Astrocyte (in vitro differentiated cells and primary cell): Measurements from ENCODE around the gene BEST3. TPM values are rescaled to one million over a fixed set of nuclear protein-coding genes. Genes with fewer than 3 reads are reported as not detected.

Experiments used
- DNase-seq: peaks from one replicate; pipeline ENCODE4 v3.0.0-alpha.2; 2010; ENCODE audit warnings: low read depth
- FAIRE-seq: peaks from 2 replicates; lab custom pipeline; 2011; peaks lifted over from hg19 to GRCh38; lab: Jason Lieb, UNC
- H2AFZ ChIP-seq: 2 replicates; pipeline ENCODE4 v1.6.0; 2012; ENCODE audit warnings: low read depth, low read length, inconsistent platforms
- H3K27ac ChIP-seq: 2 replicates; pipeline ENCODE4 v1.5.1; 2011; ENCODE audit warnings: low read depth, low read length, inconsistent platforms
- H3K27me3 ChIP-seq: 2 replicates; pipeline ENCODE4 v1.6.0; 2011; ENCODE audit warnings: low read length, inconsistent platforms; ENCODE audit not compliant: insufficient read depth
- H3K36me3 ChIP-seq: 2 replicates; pipeline ENCODE4 v1.5.1; 2011; ENCODE audit warnings: low read length, inconsistent platforms; ENCODE audit not compliant: insufficient read depth
- H3K4me1 ChIP-seq: 2 replicates; pipeline ENCODE4 v1.5.1; 2011; ENCODE audit warnings: low read length, inconsistent platforms; ENCODE audit not compliant: insufficient read depth
- H3K4me2 ChIP-seq: 2 replicates; pipeline ENCODE4 v1.6.0; 2012; ENCODE audit warnings: low read length, inconsistent platforms
- H3K4me3 ChIP-seq: 2 replicates; pipeline ENCODE4 v1.5.1; 2011; ENCODE audit warnings: low read depth, mild to moderate bottlenecking, low read length, inconsistent platforms; ENCODE audit not compliant: insufficient read depth
- H3K79me2 ChIP-seq: 2 replicates; pipeline ENCODE4 v1.6.0; 2012; ENCODE audit warnings: mild to moderate bottlenecking, low read length, inconsistent platforms; ENCODE audit not compliant: insufficient read depth
- H3K9ac ChIP-seq: 2 replicates; pipeline ENCODE4 v1.6.0; 2012; ENCODE audit warnings: mild to moderate bottlenecking, low read length, inconsistent platforms
- H3K9me3 ChIP-seq: 2 replicates; pipeline ENCODE4 v1.5.1; 2012; ENCODE audit warnings: low read depth, mild to moderate bottlenecking, low read length, inconsistent platforms; ENCODE audit not compliant: insufficient read depth
- H4K20me1 ChIP-seq: 2 replicates; pipeline ENCODE4 v1.6.0; 2012; ENCODE audit warnings: low read length, inconsistent platforms; ENCODE audit not compliant: insufficient read depth
- H3K27ac Mint-ChIP-seq: one replicate; pipeline ENCODE4 v1.8.0; 2021; ENCODE audit warnings: mild to moderate bottlenecking, mixed read lengths; ENCODE audit not compliant: unreplicated experiment
- H3K27me3 Mint-ChIP-seq: one replicate; pipeline ENCODE4 v1.8.0; 2021; ENCODE audit warnings: low read depth, mixed read lengths; ENCODE audit not compliant: unreplicated experiment
- H3K36me3 Mint-ChIP-seq: one replicate; pipeline ENCODE4 v1.8.0; 2021; ENCODE audit warnings: low read depth, mixed read lengths; ENCODE audit not compliant: unreplicated experiment
- H3K4me1 Mint-ChIP-seq: one replicate; pipeline ENCODE4 v1.8.0; 2021; ENCODE audit warnings: low read depth, mixed read lengths; ENCODE audit not compliant: unreplicated experiment
- H3K4me3 Mint-ChIP-seq: one replicate; pipeline ENCODE4 v1.8.0; 2021; ENCODE audit warnings: mild to moderate bottlenecking, moderate library complexity, mixed read lengths; ENCODE audit not compliant: unreplicated experiment
- H3K9me3 Mint-ChIP-seq: one replicate; pipeline ENCODE4 v1.8.0; 2021; ENCODE audit warnings: mild to moderate bottlenecking, mixed read lengths; ENCODE audit not compliant: unreplicated experiment
- EZH2 ChIP-seq: IDR thresholded peaks from 2 replicates; pipeline ENCODE4 v1.6.1; 2012; ENCODE audit warnings: mild to moderate bottlenecking, low read length, inconsistent platforms; ENCODE audit not compliant: insufficient read depth
- total RNA-seq: library from RNA; stranded (reverse); gene quantifications from 2 replicates; pipeline ENCODE4 v1.2.1, GENCODE V29; 2021
- TF ChIP-seq, protein P1 (sequence below): IDR thresholded peaks from 2 replicates; pipeline ENCODE4 v1.5.1; 2011; ENCODE audit warnings: low read depth, mild to moderate bottlenecking, inconsistent platforms, low read length, moderate library complexity; ENCODE audit not compliant: insufficient read depth

Gene BEST3
- total RNA-seq, 1 donor from 2014 or later = 1.2 TPM

DNA sequence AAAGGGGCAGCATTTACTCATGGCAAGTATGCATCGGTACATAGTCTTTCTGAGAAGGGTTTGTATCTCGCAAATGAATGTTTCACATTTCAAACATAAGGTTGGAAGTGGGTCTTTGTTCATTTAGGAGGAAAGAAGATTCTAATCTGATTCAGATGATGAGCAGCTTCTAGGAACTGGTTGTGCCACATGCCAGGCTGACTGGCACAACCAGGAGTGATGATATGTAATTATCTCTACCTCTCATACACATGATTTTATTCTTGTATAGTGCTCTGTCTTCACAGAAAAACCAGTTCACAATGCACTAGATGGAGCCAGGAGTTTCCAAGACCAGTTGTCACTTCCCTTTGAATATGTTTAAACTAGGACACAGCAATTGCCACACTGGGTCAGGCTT, 13.7 kb upstream of the BEST3 start:
- Mint-ChIP-seq H3K4me3 (no peak overlapping the region), H3K27ac (no peak overlapping the region), H3K27me3 (no peaks in the 10 kb centered on the region), H3K4me1 (no peaks in the 10 kb centered on the region), H3K9me3 (no peaks in the 10 kb centered on the region), H3K36me3 (no peaks in the 10 kb centered on the region)
- Histone ChIP-seq H3K79me2 (no peaks in the 10 kb centered on the region), H3K4me1 (no peaks in the 10 kb centered on the region), H3K27me3 (no peaks in the 10 kb centered on the region), H3K4me2 (no peak overlapping the region), H3K9me3 (no peaks in the 10 kb centered on the region), H3K9ac (no peak overlapping the region), H2AFZ (no peak overlapping the region), H3K4me3 (no peak overlapping the region), H3K27ac (no peak overlapping the region), H4K20me1 (no peaks in the 10 kb centered on the region), H3K36me3 (no peaks in the 10 kb centered on the region)
- FAIRE-seq = no peak
- TF ChIP-seq, protein P1, sequence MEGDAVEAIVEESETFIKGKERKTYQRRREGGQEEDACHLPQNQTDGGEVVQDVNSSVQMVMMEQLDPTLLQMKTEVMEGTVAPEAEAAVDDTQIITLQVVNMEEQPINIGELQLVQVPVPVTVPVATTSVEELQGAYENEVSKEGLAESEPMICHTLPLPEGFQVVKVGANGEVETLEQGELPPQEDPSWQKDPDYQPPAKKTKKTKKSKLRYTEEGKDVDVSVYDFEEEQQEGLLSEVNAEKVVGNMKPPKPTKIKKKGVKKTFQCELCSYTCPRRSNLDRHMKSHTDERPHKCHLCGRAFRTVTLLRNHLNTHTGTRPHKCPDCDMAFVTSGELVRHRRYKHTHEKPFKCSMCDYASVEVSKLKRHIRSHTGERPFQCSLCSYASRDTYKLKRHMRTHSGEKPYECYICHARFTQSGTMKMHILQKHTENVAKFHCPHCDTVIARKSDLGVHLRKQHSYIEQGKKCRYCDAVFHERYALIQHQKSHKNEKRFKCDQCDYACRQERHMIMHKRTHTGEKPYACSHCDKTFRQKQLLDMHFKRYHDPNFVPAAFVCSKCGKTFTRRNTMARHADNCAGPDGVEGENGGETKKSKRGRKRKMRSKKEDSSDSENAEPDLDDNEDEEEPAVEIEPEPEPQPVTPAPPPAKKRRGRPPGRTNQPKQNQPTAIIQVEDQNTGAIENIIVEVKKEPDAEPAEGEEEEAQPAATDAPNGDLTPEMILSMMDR = no peak
- no peak for TF ChIP-seq EZH2
- DNase-seq = no peak

DNA sequence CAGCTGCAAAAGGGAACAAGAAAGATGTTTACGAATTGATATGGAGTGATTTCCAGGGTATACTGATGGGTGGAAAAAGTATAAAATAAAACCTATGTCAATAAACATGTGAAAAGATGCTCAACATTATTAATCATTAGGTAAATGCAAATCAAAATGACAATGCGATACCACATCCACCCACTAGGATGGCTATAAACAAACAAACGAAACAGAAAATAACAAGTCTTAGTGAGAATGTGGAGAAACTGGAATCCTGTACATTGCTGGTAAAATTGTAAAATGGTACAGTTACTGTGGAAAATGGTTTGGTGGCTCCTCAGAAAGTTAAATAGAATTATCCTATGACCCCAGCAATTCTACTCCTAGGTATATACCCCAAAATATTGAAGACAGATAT, 9.5 kb upstream of the BEST3 start:
- Histone ChIP-seq H3K79me2 (no peaks in the 10 kb centered on the region), H3K4me2 (no peak overlapping the region), H3K36me3 (no peaks in the 10 kb centered on the region), H3K27me3 (no peaks in the 10 kb centered on the region), H3K9me3 (no peaks in the 10 kb centered on the region), H2AFZ (no peak overlapping the region), H3K4me3 (no peak overlapping the region), H3K9ac (no peak overlapping the region), H4K20me1 (no peaks in the 10 kb centered on the region), H3K27ac (no peak overlapping the region), H3K4me1 (no peaks in the 10 kb centered on the region)
- FAIRE-seq (no peak), DNase-seq (no peak)
- Mint-ChIP-seq H3K4me3 (no peak overlapping the region), H3K4me1 (peaks cover 3% of the 10 kb centered on the region), H3K27me3 (no peaks in the 10 kb centered on the region), H3K27ac (no peak overlapping the region), H3K36me3 (no peaks in the 10 kb centered on the region), H3K9me3 (no peaks in the 10 kb centered on the region)
- TF ChIP-seq EZH2 = no peak
- TF ChIP-seq, protein P1 = peak; percentile 13

DNA sequence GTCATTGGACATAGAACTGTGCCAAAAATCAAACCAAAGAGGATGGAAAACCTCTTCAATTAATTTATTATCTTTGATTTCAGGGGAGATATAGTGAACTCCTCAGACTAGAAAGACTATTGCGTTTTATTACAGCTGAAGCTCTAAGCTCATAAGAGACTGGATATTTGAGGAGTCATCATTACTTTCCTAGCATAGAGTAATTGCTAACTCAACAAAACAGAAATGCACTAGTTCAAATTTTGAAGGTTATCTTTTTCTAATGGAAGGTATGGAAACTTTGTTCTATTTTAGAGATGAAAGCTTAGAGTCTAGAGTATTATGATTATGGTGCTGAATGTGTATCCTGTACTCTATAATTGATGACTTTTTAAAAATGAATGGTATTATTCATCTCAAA, 5.3 kb upstream of the BEST3 start:
- no peaks in the 10 kb centered on the region for H4K20me1 ChIP-seq
- Mint-ChIP-seq H3K27ac (no peak overlapping the region), H3K4me3 (no peak overlapping the region), H3K27me3 (no peaks in the 10 kb centered on the region), H3K4me1 (peaks cover 5% of the 10 kb centered on the region), H3K36me3 (no peaks in the 10 kb centered on the region), H3K9me3 (no peaks in the 10 kb centered on the region)
- H3K79me2 ChIP-seq = no peaks in the 10 kb centered on the region
- no peak overlapping the region for H3K4me3 ChIP-seq
- H3K27ac ChIP-seq = no peak overlapping the region
- no peak overlapping the region for H2AFZ ChIP-seq
- no peaks in the 10 kb centered on the region for H3K9me3 ChIP-seq
- no peaks in the 10 kb centered on the region for H3K4me1 ChIP-seq
- no peaks in the 10 kb centered on the region for H3K36me3 ChIP-seq
- no peaks in the 10 kb centered on the region for H3K27me3 ChIP-seq
- DNase-seq = no peak
- FAIRE-seq = no peak
- TF ChIP-seq, protein P1 = no peak
- no peak for TF ChIP-seq EZH2
- no peak overlapping the region for H3K9ac ChIP-seq
- H3K4me2 ChIP-seq = no peak overlapping the region
